MM.1S (cell line): ENCODE data around the gene ITGB2.

Experiments
- DNase-seq: peaks from one replicate; pipeline ENCODE4 v3.0.0-alpha.2; 2015
- H2AFZ ChIP-seq: fragments of 300-600 bp; sonication (generic); 2 replicates; pipeline ENCODE4 v1.6.0; 2016; ENCODE audit warnings: antibody characterized with exemption, low read length
- H3F3A ChIP-seq: fragments of 300-600 bp; sonication (generic); 2 replicates; pipeline ENCODE4 v1.6.1; 2016; ENCODE audit warnings: mild to moderate bottlenecking, antibody characterized with exemption, low read length, moderate library complexity, mixed read lengths; ENCODE audit not compliant: insufficient read depth
- H3K27ac ChIP-seq: fragments of 300-600 bp; sonication (generic); 2 replicates; pipeline ENCODE4 v1.5.1; 2016; ENCODE audit warnings: mild to moderate bottlenecking, low read length
- H3K27me3 ChIP-seq: fragments of 300-600 bp; sonication (generic); replicated peaks from 2 replicates; pipeline ENCODE4 v1.6.0; 2016; ENCODE audit warnings: low read length; ENCODE audit not compliant: insufficient read depth
- H3K36me3 ChIP-seq: fragments of 300-600 bp; sonication (generic); replicated peaks from 2 replicates; pipeline ENCODE4 v1.6.1; 2016; ENCODE audit warnings: mild to moderate bottlenecking, low read length, mixed read lengths; ENCODE audit not compliant: insufficient read depth
- H3K4me1 ChIP-seq: fragments of 300-600 bp; sonication (generic); 2 replicates; pipeline ENCODE4 v1.6.1; 2016; ENCODE audit warnings: low read length, mixed read lengths
- H3K4me2 ChIP-seq: fragments of 300-600 bp; sonication (generic); 2 replicates; pipeline ENCODE4 v1.6.0; 2016; ENCODE audit warnings: low read depth, low read length
- H3K4me3 ChIP-seq: fragments of 300-600 bp; sonication (generic); 2 replicates; pipeline ENCODE4 v1.5.1; 2016; ENCODE audit warnings: low read length, mixed read lengths
- H3K79me2 ChIP-seq: fragments of 300-600 bp; sonication (generic); 2 replicates; pipeline ENCODE4 v1.6.1; 2016; ENCODE audit warnings: mixed run types, low read length, mixed read lengths
- H3K9ac ChIP-seq: fragments of 300-600 bp; sonication (generic); 2 replicates; pipeline ENCODE4 v1.6.1; 2016; ENCODE audit warnings: low read length, mixed read lengths
- H3K9me2 ChIP-seq: fragments of 300-600 bp; sonication (generic); replicated peaks from 2 replicates; pipeline ENCODE4 v1.6.1; 2016; ENCODE audit warnings: mild to moderate bottlenecking, low read length, mixed read lengths; ENCODE audit not compliant: insufficient read depth
- H3K9me3 ChIP-seq: fragments of 300-600 bp; sonication (generic); replicated peaks from 2 replicates; pipeline ENCODE4 v1.6.1; 2016; ENCODE audit warnings: mild to moderate bottlenecking, low read length, mixed read lengths; ENCODE audit not compliant: insufficient read depth
- H4K20me1 ChIP-seq: fragments of 300-600 bp; sonication (generic); 2 replicates; pipeline ENCODE4 v1.6.1; 2016; ENCODE audit warnings: mild to moderate bottlenecking, low read length, moderate library complexity, mixed read lengths; ENCODE audit not compliant: insufficient read depth
- CTCF ChIP-seq: fragments of 300-600 bp; sonication (generic); IDR thresholded peaks from 2 replicates; pipeline ENCODE4 v1.5.1; 2016; ENCODE audit warnings: antibody characterized with exemption, low read length, mixed read lengths
- EZH2 ChIP-seq: fragments of 300-600 bp; sonication (generic); optimal IDR thresholded peaks from 2 replicates; pipeline ENCODE3; 2017; ENCODE audit warnings: low read depth, mild to moderate bottlenecking, antibody characterized with exemption, low read length, mixed read lengths
- EZH2phosphoT487 ChIP-seq: fragments of 300-600 bp; sonication (generic); IDR thresholded peaks from 2 replicates; pipeline ENCODE4 v1.6.1; 2018; ENCODE audit warnings: antibody characterized with exemption, low read length

Gene ITGB2

GRCh38 chr21:44934276-44934675 lies 13.6 kb upstream of the ITGB2 start:
- Histone ChIP-seq H3K9me2 (no peaks in the 10 kb centered on the region), H3K4me2 (no peak overlapping the region), H3K27ac (no peak overlapping the region), H2AFZ (no peak overlapping the region), H3K27me3 (peaks cover 94% of the 10 kb centered on the region), H3K36me3 (no peaks in the 10 kb centered on the region), H3F3A (no peaks in the 10 kb centered on the region), H4K20me1 (no peaks in the 10 kb centered on the region), H3K9me3 (no peaks in the 10 kb centered on the region), H3K79me2 (no peaks in the 10 kb centered on the region), H3K9ac (no peak overlapping the region), H3K4me1 (no peaks in the 10 kb centered on the region), H3K4me3 (no peak overlapping the region)
- no peak for TF ChIP-seq EZH2phosphoT487
- TF ChIP-seq EZH2: no peak
- TF ChIP-seq CTCF: no peak
- no peak for DNase-seq

- Histone ChIP-seq H3K36me3 (no peaks in the 10 kb centered on the region), H3K27ac (no peak overlapping the region), H2AFZ (no peak overlapping the region), H4K20me1 (no peaks in the 10 kb centered on the region), H3K79me2 (no peaks in the 10 kb centered on the region), H3K9me3 (no peaks in the 10 kb centered on the region), H3K4me3 (no peak overlapping the region), H3K4me1 (no peaks in the 10 kb centered on the region), H3F3A (no peaks in the 10 kb centered on the region), H3K27me3 (peaks cover 94% of the 10 kb centered on the region), H3K9me2 (no peaks in the 10 kb centered on the region), H3K9ac (no peak overlapping the region), H3K4me2 (no peak overlapping the region)
- no peak for TF ChIP-seq CTCF
- TF ChIP-seq EZH2: no peak
- no peak for TF ChIP-seq EZH2phosphoT487
- DNase-seq: no peak
These were observed 13.2 kb upstream of the ITGB2 start for GRCh38 chr21:44933918-44934260.

- Histone ChIP-seq H3K27me3 (peaks cover 93% of the 10 kb centered on the region), H3K27ac (no peak overlapping the region)
These were observed 12.7 kb upstream of the ITGB2 start for GRCh38 chr21:44933199-44933917.

More at GRCh38 chr21:44933199-44933917, 12.7 kb upstream of the ITGB2 start:
- H4K20me1 ChIP-seq: no peaks in the 10 kb centered on the region
- H2AFZ ChIP-seq: no peak overlapping the region
- H3F3A ChIP-seq: no peaks in the 10 kb centered on the region
- H3K36me3 ChIP-seq: no peaks in the 10 kb centered on the region
- TF ChIP-seq EZH2: no peak
- TF ChIP-seq EZH2phosphoT487: no peak
- no peak for TF ChIP-seq CTCF
- H3K4me2 ChIP-seq: no peak overlapping the region
- no peaks in the 10 kb centered on the region for H3K9me2 ChIP-seq
- DNase-seq: no peak
- no peaks in the 10 kb centered on the region for H3K79me2 ChIP-seq
- H3K4me1 ChIP-seq: no peaks in the 10 kb centered on the region
- H3K9me3 ChIP-seq: no peaks in the 10 kb centered on the region
- H3K4me3 ChIP-seq: no peak overlapping the region
- no peak overlapping the region for H3K9ac ChIP-seq
